OCI-LY3 (cell line): Measurements from ENCODE around the gene EFCAB8.
"Not testable (repeated sequence)": the region's sequence is repeated elsewhere in the genome, so short reads cannot be mapped to it uniquely, and the experiment has no call there.

Experiments used
- H2AFZ ChIP-seq: fragments of 200-600, 300-600 bp; shearing (Covaris generic); 2 replicates; pipeline ENCODE4 v1.6.0; 2014; ENCODE audit warnings: antibody characterized with exemption, low read depth, low read length
- H3K27ac ChIP-seq: fragments of 200-600, 300-600 bp; sonication (generic); 2 replicates; pipeline ENCODE4 v1.5.1; 2014; ENCODE audit warnings: mild to moderate bottlenecking, low read length, moderate library complexity, mixed read lengths
- H3K27me3 ChIP-seq: fragments of 200-600, 300-600 bp; sonication (generic); 2 replicates; pipeline ENCODE4 v1.6.1; 2014; ENCODE audit warnings: low read depth, low read length, mixed read lengths
- H3K36me3 ChIP-seq: fragments of 200-600, 300-600 bp; sonication (generic); replicated peaks from 2 replicates; pipeline ENCODE3; 2014; ENCODE audit warnings: low read depth, low read length, mixed read lengths
- H3K4me1 ChIP-seq: fragments of 300-600, 200-600 bp; sonication (generic); 2 replicates; pipeline ENCODE4 v1.6.1; 2014; ENCODE audit warnings: low read length, mixed read lengths
- H3K4me2 ChIP-seq: fragments of 200-600, 300-600 bp; sonication (generic); 2 replicates; pipeline ENCODE4 v1.6.1; 2014; ENCODE audit warnings: low read length, mixed read lengths
- H3K4me3 ChIP-seq: fragments of 300-600, 200-600 bp; sonication (generic); 2 replicates; pipeline ENCODE4 v1.5.1; 2014; ENCODE audit warnings: antibody characterized with exemption, mild to moderate bottlenecking, low read length, moderate library complexity
- H3K79me2 ChIP-seq: fragments of 300-600, 200-600 bp; shearing (Covaris generic); 2 replicates; pipeline ENCODE4 v1.6.1; 2014; ENCODE audit warnings: mild to moderate bottlenecking, low read length, mixed read lengths
- H3K9ac ChIP-seq: fragments of 300-600, 200-600 bp; shearing (Covaris generic); 2 replicates; pipeline ENCODE4 v1.6.0; 2014; ENCODE audit warnings: mild to moderate bottlenecking, low read length, moderate library complexity
- H3K9me3 ChIP-seq: fragments of 200-600, 300-600 bp; shearing (Covaris generic); 2 replicates; pipeline ENCODE4 v1.6.1; 2014; ENCODE audit warnings: low read length, mixed read lengths; ENCODE audit not compliant: insufficient read depth
- H4K20me1 ChIP-seq: fragments of 200-600, 300-600 bp; sonication (generic); 2 replicates; pipeline ENCODE4 v1.6.1; 2016; ENCODE audit warnings: low read length, mixed read lengths; ENCODE audit not compliant: insufficient read depth
- CTCF ChIP-seq: fragments of 200-600, 300-600 bp; sonication (generic); IDR thresholded peaks from 2 replicates; pipeline ENCODE4 v1.5.1; 2014; ENCODE audit warnings: antibody characterized with exemption, low read length, low read depth
- EZH2phosphoT487 ChIP-seq: fragments of 200-600 bp; shearing (Covaris generic); IDR thresholded peaks from 2 replicates; pipeline ENCODE4 v1.6.1; 2018; ENCODE audit warnings: antibody characterized with exemption, mixed run types, low read depth

EFCAB8 gene

GRCh38 chr20:32902456-32903420 lies 44.0 kb downstream of the EFCAB8 start:
- Histone ChIP-seq H3K79me2 (no peaks in the 10 kb centered on the region), H3K27ac (no peak overlapping the region), H2AFZ (peak overlapping the region; percentile 74), H3K4me1 (no peaks in the 10 kb centered on the region), H4K20me1 (no peaks in the 10 kb centered on the region), H3K27me3 (no peaks in the 10 kb centered on the region), H3K9me3 (no peaks in the 10 kb centered on the region), H3K4me2 (0 out of 2 replicates have a peak overlapping the region, but pooled peaks have one; percentile 11), H3K36me3 (no peaks in the 10 kb centered on the region), H3K4me3 (no peak overlapping the region), H3K9ac (no peak overlapping the region)
- TF ChIP-seq CTCF (peak; percentile 97), EZH2phosphoT487 (no peak)

- no peaks in the 10 kb centered on the region for H3K79me2 ChIP-seq
- TF ChIP-seq CTCF = no peak
- no peak for TF ChIP-seq EZH2phosphoT487
- H3K9ac ChIP-seq = no peak overlapping the region
- H4K20me1 ChIP-seq = no peaks in the 10 kb centered on the region
- no peak overlapping the region for H3K4me2 ChIP-seq
- H3K27me3 ChIP-seq = no peaks in the 10 kb centered on the region
- H3K27ac ChIP-seq = no peak overlapping the region
- no peak overlapping the region for H3K4me3 ChIP-seq
- H3K36me3 ChIP-seq = no peaks in the 10 kb centered on the region
- H3K9me3 ChIP-seq = no peaks in the 10 kb centered on the region
- no peak overlapping the region for H2AFZ ChIP-seq
- no peaks in the 10 kb centered on the region for H3K4me1 ChIP-seq
Observed at GRCh38 chr20:32903666-32904175, 45.0 kb downstream of the EFCAB8 start.

GRCh38 chr20:32904678-32905077 lies 46.0 kb downstream of the EFCAB8 start:
- H3K4me2 ChIP-seq, H3K9me3 ChIP-seq, H3K4me3 ChIP-seq, H3K36me3 ChIP-seq, H3K27ac ChIP-seq, H3K79me2 ChIP-seq, H2AFZ ChIP-seq, H3K27me3 ChIP-seq, H4K20me1 ChIP-seq, H3K4me1 ChIP-seq, H3K9ac ChIP-seq: not testable (repeated sequence)

GRCh38 chr20:32906200-32906599 lies 47.5 kb downstream of the EFCAB8 start:
- H2AFZ ChIP-seq = no peak overlapping the region
- no peaks in the 10 kb centered on the region for H3K79me2 ChIP-seq
- H3K27me3 ChIP-seq = no peaks in the 10 kb centered on the region
- no peak overlapping the region for H3K27ac ChIP-seq
- no peak overlapping the region for H3K4me2 ChIP-seq
- TF ChIP-seq EZH2phosphoT487 (no peak), CTCF (no peak)
- no peak overlapping the region for H3K4me3 ChIP-seq
- no peak overlapping the region for H3K9ac ChIP-seq
- no peaks in the 10 kb centered on the region for H3K36me3 ChIP-seq
- no peaks in the 10 kb centered on the region for H4K20me1 ChIP-seq
- no peaks in the 10 kb centered on the region for H3K4me1 ChIP-seq
- H3K9me3 ChIP-seq = no peaks in the 10 kb centered on the region
